ENCODE measurements around the gene PKNOX2.

PKNOX2 gene

DNA sequence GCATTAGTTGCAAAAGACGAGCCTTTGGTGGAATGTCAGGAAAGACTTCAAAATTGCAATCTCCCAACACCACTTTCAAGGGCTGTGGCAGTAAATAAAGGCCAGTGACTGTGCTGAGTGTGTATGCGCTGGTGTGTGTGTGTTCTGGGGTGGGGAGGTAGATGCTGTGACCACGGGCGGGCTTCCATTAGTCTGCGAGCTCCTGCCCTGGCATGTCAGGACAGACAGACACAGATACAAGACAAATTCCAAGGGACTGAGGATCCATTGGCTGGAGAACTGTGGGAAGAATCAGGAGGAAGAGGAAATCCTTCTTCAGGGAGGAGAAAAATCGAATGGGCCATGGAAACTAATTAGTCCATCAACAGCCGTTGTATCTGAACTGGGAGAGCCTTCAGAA is 248.0 kb downstream of the PKNOX2 start:
- H3K9me3 ChIP-seq (replicated peaks; ENCODE audit: insufficient read depth, low read length), result no peaks in the 10 kb centered on the region
- no peaks in the 10 kb centered on the region for H3K9me2 ChIP-seq (replicated peaks; ENCODE audit: insufficient read depth, low read length)
- no peaks in the 10 kb centered on the region for H3K79me2 ChIP-seq (ENCODE audit: low read length)
- H3F3A ChIP-seq (ENCODE audit: insufficient read depth, low read length), result no peaks in the 10 kb centered on the region
- no peak overlapping the region for H3K27ac ChIP-seq (ENCODE audit: low read length)
- DNase-seq, result no peak
- no peaks in the 10 kb centered on the region for H3K36me3 ChIP-seq (replicated peaks; ENCODE audit: insufficient read depth, low read length)
- H3K4me3 ChIP-seq (ENCODE audit: low read length), result no peak overlapping the region
- H3K4me1 ChIP-seq (ENCODE audit: low read length), result no peaks in the 10 kb centered on the region
- H3K4me2 ChIP-seq (ENCODE audit: low read depth, low read length), result no peak overlapping the region
- TF ChIP-seq EZH2phosphoT487 (IDR thresholded peaks at IDR 0.05; ENCODE audit: low read length), result no peak
- no peak overlapping the region for H2AFZ ChIP-seq (ENCODE audit: low read length)
- H3K27me3 ChIP-seq (replicated peaks; ENCODE audit: insufficient read depth, low read length), result peaks cover 14% of the 10 kb centered on the region
- H3K9ac ChIP-seq (ENCODE audit: low read length), result no peak overlapping the region
- no peaks in the 10 kb centered on the region for H4K20me1 ChIP-seq (ENCODE audit: insufficient read depth, low read length)

DNA sequence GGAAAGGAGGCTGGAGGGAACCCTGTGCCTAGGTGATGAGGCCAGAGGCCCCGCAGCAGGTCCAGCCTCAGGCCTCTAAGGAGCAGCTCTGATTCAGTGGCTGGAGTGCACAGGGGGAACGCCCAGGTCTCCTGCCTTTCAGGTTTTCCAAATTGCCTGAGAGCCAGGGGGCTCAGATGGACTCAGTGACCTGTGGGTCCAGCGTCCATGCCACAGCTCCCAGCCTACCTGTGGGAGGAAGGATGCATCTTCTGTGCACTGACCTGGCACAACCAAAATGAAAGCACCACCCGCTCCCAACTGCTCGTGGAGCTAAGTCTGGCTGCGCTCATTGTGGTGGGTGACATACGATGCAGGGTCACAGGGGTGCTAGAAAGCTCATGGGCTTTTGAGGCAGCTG is 248.7 kb downstream of the PKNOX2 start:
- no peaks in the 10 kb centered on the region for H4K20me1 ChIP-seq (ENCODE audit: insufficient read depth, low read length)
- H3K4me2 ChIP-seq (ENCODE audit: low read depth, low read length), result no peak overlapping the region
- DNase-seq, result no peak
- H2AFZ ChIP-seq (ENCODE audit: low read length), result no peak overlapping the region
- peaks cover 14% of the 10 kb centered on the region for H3K27me3 ChIP-seq (replicated peaks; ENCODE audit: insufficient read depth, low read length)
- no peaks in the 10 kb centered on the region for H3K9me3 ChIP-seq (replicated peaks; ENCODE audit: insufficient read depth, low read length)
- no peaks in the 10 kb centered on the region for H3K4me1 ChIP-seq (ENCODE audit: low read length)
- H3K79me2 ChIP-seq (ENCODE audit: low read length), result no peaks in the 10 kb centered on the region
- no peaks in the 10 kb centered on the region for H3K9me2 ChIP-seq (replicated peaks; ENCODE audit: insufficient read depth, low read length)
- no peak overlapping the region for H3K27ac ChIP-seq (ENCODE audit: low read length)
- no peak overlapping the region for H3K9ac ChIP-seq (ENCODE audit: low read length)
- H3F3A ChIP-seq (ENCODE audit: insufficient read depth, low read length), result no peaks in the 10 kb centered on the region
- no peak overlapping the region for H3K4me3 ChIP-seq (ENCODE audit: low read length)
- TF ChIP-seq EZH2 (optimal IDR thresholded peaks at IDR 0.05; ENCODE audit: low read depth, low read length) (no peak), EZH2phosphoT487 (IDR thresholded peaks at IDR 0.05; ENCODE audit: low read length) (no peak)
- TF ChIP-seq, protein P1, sequence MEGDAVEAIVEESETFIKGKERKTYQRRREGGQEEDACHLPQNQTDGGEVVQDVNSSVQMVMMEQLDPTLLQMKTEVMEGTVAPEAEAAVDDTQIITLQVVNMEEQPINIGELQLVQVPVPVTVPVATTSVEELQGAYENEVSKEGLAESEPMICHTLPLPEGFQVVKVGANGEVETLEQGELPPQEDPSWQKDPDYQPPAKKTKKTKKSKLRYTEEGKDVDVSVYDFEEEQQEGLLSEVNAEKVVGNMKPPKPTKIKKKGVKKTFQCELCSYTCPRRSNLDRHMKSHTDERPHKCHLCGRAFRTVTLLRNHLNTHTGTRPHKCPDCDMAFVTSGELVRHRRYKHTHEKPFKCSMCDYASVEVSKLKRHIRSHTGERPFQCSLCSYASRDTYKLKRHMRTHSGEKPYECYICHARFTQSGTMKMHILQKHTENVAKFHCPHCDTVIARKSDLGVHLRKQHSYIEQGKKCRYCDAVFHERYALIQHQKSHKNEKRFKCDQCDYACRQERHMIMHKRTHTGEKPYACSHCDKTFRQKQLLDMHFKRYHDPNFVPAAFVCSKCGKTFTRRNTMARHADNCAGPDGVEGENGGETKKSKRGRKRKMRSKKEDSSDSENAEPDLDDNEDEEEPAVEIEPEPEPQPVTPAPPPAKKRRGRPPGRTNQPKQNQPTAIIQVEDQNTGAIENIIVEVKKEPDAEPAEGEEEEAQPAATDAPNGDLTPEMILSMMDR (IDR thresholded peaks at IDR 0.05; ENCODE audit: low read length), result no peak
- no peaks in the 10 kb centered on the region for H3K36me3 ChIP-seq (replicated peaks; ENCODE audit: insufficient read depth, low read length)

DNA sequence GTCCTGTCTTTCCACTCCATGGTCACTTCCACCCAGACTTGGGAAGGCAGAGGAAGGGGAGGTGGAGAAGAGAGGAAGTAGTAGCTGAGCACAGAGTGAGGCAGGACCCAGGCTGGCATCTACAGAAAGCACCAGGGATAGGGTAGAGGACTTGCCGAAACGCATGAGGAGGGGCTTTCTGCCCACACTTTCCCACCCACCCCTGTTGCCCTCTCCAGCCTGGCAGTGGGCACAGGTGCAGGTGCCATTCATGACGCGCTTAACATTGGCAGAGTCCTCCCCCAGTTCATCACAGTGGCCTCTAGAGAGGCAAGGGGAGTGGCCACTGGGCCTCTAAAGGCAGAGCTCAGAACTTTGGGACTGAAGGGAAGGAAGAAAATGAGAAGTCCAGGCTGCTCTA is 249.6 kb downstream of the PKNOX2 start:
- Histone ChIP-seq H3K27me3 (replicated peaks; ENCODE audit: insufficient read depth, low read length) (peaks cover 10% of the 10 kb centered on the region), H4K20me1 (ENCODE audit: insufficient read depth, low read length) (no peaks in the 10 kb centered on the region), H3K9ac (ENCODE audit: low read length) (no peak overlapping the region), H3F3A (ENCODE audit: insufficient read depth, low read length) (no peaks in the 10 kb centered on the region), H2AFZ (ENCODE audit: low read length) (no peak overlapping the region), H3K4me3 (ENCODE audit: low read length) (no peak overlapping the region), H3K27ac (ENCODE audit: low read length) (no peak overlapping the region), H3K9me2 (replicated peaks; ENCODE audit: insufficient read depth, low read length) (no peaks in the 10 kb centered on the region), H3K36me3 (replicated peaks; ENCODE audit: insufficient read depth, low read length) (no peaks in the 10 kb centered on the region), H3K9me3 (replicated peaks; ENCODE audit: insufficient read depth, low read length) (no peaks in the 10 kb centered on the region), H3K79me2 (ENCODE audit: low read length) (no peaks in the 10 kb centered on the region), H3K4me2 (ENCODE audit: low read depth, low read length) (no peak overlapping the region), H3K4me1 (ENCODE audit: low read length) (no peaks in the 10 kb centered on the region)
- TF ChIP-seq EZH2 (optimal IDR thresholded peaks at IDR 0.05; ENCODE audit: low read depth, low read length) (no peak), EZH2phosphoT487 (IDR thresholded peaks at IDR 0.05; ENCODE audit: low read length) (no peak)
- TF ChIP-seq, protein P1 (IDR thresholded peaks at IDR 0.05; ENCODE audit: low read length), result no peak
- DNase-seq, result no peak

DNA sequence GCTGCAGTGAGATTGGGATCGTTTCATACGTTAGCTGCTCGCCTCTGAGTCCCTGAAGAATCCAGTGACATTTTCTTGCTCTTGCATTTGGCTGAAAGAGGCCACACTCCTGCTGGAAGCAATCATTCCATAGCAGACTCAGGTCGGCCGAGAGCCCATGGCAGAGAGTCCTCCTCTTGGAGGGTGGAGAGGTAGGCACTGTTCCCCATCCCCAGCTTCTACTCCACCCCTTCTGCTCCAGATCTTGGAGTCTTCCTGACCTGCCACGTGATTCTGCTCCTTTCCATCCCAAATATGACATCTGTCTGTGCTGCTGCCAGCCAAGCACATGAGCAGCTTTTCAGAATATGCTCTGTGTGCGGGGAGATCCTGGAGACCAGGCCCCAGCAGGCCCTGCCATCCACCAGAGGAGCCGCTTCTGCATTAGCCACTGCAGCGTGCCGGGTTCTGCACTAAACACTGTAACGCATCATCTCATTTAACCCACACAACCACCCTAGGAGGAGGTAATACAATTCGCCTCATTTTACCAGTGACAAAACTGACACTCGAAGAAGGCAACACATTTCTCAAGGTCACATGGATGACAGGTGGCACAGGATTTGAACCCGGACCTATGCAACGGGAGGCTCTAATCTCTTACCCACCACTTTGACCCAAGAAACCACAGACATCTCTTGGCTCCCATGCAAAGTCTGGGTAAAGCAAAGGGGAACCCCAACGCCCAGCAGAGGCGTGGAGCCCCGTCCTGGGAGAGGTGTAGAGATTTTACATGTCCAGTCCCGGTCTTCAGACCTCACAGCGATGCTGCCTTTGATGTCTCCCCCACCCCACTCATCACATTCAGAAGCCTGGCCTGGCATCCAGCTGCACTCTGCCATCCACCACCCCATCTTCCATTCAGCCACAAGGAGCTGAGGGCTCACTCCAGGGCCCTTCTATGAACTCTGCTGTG is 252.7 kb downstream of the PKNOX2 start:
- Histone ChIP-seq H3K9ac (ENCODE audit: low read length) (no peak overlapping the region), H3K9me2 (replicated peaks; ENCODE audit: insufficient read depth, low read length) (no peaks in the 10 kb centered on the region), H3F3A (ENCODE audit: insufficient read depth, low read length) (no peaks in the 10 kb centered on the region), H2AFZ (ENCODE audit: low read length) (no peak overlapping the region), H3K4me3 (ENCODE audit: low read length) (no peak overlapping the region), H3K79me2 (ENCODE audit: low read length) (no peaks in the 10 kb centered on the region), H3K4me1 (ENCODE audit: low read length) (no peaks in the 10 kb centered on the region), H3K27me3 (replicated peaks; ENCODE audit: insufficient read depth, low read length) (no peaks in the 10 kb centered on the region), H3K36me3 (replicated peaks; ENCODE audit: insufficient read depth, low read length) (no peaks in the 10 kb centered on the region), H3K27ac (ENCODE audit: low read length) (no peak overlapping the region), H4K20me1 (ENCODE audit: insufficient read depth, low read length) (no peaks in the 10 kb centered on the region), H3K9me3 (replicated peaks; ENCODE audit: insufficient read depth, low read length) (no peaks in the 10 kb centered on the region), H3K4me2 (ENCODE audit: low read depth, low read length) (no peak overlapping the region)
- TF ChIP-seq EZH2 (optimal IDR thresholded peaks at IDR 0.05; ENCODE audit: low read depth, low read length), result no peak
- TF ChIP-seq, protein P1 (IDR thresholded peaks at IDR 0.05; ENCODE audit: low read length), result no peak
- no peak for TF ChIP-seq EZH2phosphoT487 (IDR thresholded peaks at IDR 0.05; ENCODE audit: low read length)
- no peak for DNase-seq
